ENCODE measurements around the gene ZNF658.
"Not testable (repeated sequence)": the region's sequence is repeated elsewhere in the genome, so short reads cannot be mapped to it uniquely, and the experiment has no call there.

Gene ZNF658

GRCh38 chr9:66900490-66901131 is at the start of gene ZNF658:
TSS of gene ZNF658 (plus strand) at chr9:66900725. CDS start at chr9:66903562, 2,837 bp downstream.
- H3K4me3 ChIP-seq (ENCODE audit: low read depth, low read length), result peak within 1 kb of the TSS; percentile 58

DNA sequence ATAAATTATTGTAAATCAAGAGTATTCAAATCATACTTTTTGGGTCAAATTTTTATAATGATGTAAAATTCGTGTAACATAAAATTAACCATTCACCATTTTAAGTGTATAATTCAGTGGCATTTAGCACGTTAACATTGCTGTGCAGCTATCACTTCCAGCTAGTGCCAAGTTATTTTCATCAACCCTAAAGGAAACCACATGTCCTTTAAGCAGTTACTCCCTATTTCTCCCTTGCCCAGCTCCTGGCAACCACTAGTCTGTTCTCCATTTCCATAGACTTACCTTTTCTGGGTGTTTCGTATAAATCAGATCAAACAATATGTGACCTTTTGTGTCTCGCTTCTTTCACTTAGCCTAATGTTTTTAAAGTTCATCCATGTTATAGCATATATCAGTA is 38.8 kb upstream of the ZNF658 start:
- H3K4me3 ChIP-seq (ENCODE audit: low read depth, low read length), result not testable (repeated sequence)

- H3K4me3 ChIP-seq (ENCODE audit: low read depth, low read length), result not testable (repeated sequence)
Observed at GRCh38 chr9:66868660-66869059, 31.9 kb upstream of the ZNF658 start.

- not testable (repeated sequence) for H3K4me3 ChIP-seq (ENCODE audit: low read depth, low read length)
Observed at GRCh38 chr9:66880605-66881004, 19.9 kb upstream of the ZNF658 start.

DNA sequence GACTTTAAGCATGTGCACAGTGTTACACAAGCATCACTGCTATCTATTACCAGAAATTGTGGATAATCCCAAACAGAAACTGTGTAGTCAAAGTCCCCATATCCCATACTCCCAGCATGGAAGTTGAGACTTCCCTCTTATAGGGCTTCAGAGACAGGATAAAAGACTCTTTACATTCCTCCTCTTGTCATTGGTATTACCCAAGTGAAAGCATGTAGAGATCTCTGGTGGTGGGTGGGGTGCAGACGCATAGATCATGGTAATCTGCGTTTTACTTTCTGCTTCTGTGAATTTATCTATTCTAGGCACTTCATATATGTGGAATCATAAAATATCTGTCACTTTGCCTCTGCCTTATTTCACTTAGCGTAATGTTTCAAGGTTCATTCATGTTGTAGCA is 18.7 kb upstream of the ZNF658 start:
- not testable (repeated sequence) for H3K4me3 ChIP-seq (ENCODE audit: low read depth, low read length)

DNA sequence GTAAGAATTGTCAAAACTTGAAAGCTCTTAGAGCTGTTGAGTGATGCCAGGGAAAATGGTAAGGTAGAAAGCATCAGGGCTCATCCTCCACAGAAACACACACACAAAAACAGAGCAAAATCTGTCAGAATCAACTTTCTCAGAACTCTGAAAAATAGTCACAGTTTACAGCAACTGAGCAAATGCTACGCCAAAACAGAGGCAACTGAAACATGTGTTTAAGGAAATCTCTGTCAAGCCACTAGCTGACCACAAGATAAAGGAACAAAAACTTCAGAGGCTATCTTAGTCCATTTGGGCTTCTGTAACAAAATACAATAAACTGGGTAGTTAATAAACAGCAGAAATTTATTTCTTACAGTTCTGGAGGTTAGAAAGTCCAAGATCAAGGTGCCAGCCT is 10.2 kb upstream of the ZNF658 start:
- H3K4me3 ChIP-seq (ENCODE audit: low read depth, low read length), result not testable (repeated sequence)

GRCh38 chr9:66901141-66901540 is 616 bp downstream of the ZNF658 start:
- H3K4me3 ChIP-seq (ENCODE audit: low read depth, low read length), result peak overlapping the region; percentile 58

GRCh38 chr9:66909560-66909959 is 9.0 kb downstream of the ZNF658 start:
- not testable (repeated sequence) for H3K4me3 ChIP-seq (ENCODE audit: low read depth, low read length)

DNA sequence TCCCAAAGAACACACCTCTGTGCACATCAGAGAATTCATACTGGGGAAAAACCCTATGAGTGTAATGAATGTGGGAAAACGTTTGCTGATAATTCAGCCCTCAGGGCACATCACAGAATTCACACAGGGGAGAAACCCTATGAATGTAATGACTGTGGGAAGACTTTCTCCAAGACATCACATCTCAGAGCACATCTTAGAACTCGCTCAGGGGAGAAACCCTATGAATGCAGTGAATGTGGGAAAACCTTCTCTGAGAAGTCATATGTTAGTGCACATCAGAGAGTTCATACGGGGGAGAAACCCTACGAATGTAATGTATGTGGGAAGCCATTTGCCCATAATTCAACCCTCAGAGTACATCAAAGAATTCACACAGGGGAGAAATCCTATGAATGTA is 19.5 kb downstream of the ZNF658 start:
- not testable (repeated sequence) for H3K4me3 ChIP-seq (ENCODE audit: low read depth, low read length)

- not testable (repeated sequence) for H3K4me3 ChIP-seq (ENCODE audit: low read depth, low read length)
Observed at GRCh38 chr9:66936194-66936870, 35.8 kb downstream of the ZNF658 start.

DNA sequence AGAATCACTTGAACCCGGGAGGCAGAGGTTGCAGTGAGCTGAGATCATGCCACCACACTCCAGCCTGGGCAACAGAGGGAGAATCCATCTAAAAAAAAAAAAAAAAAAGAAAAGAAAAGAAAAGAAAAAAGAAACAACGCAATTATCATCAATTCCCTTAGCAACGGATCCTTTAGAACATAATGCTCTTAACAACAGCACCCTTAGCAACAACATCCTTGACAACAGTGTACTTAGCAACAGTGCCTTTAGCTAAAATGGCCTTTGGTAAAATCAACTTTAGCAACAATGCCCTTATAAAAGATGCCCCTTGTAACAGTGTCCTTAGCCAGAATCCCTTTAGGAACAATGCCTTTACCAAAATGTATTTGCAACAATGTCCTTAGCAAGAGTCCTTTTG is 37.1 kb downstream of the ZNF658 start:
- H3K4me3 ChIP-seq (ENCODE audit: low read depth, low read length), result not testable (repeated sequence)

DNA sequence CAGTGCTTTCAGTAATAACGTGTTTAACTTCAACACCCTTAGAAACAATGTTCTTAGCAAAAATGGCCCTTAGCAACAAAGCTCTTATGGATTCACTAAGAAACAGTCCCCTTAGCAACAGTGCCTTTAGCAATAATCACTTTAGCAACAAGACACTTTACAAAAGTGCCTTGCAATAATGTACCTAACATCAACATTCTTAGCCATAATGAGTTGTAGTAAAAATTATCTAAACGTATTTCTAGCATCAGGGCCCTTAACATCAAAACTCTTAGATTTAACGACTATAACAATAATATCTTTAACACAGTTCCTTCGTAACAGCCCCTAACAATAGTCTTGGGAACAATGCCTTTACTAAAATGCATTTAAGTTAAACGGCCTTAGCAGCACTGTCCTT is 37.8 kb downstream of the ZNF658 start:
- H3K4me3 ChIP-seq (ENCODE audit: low read depth, low read length), result not testable (repeated sequence)

DNA sequence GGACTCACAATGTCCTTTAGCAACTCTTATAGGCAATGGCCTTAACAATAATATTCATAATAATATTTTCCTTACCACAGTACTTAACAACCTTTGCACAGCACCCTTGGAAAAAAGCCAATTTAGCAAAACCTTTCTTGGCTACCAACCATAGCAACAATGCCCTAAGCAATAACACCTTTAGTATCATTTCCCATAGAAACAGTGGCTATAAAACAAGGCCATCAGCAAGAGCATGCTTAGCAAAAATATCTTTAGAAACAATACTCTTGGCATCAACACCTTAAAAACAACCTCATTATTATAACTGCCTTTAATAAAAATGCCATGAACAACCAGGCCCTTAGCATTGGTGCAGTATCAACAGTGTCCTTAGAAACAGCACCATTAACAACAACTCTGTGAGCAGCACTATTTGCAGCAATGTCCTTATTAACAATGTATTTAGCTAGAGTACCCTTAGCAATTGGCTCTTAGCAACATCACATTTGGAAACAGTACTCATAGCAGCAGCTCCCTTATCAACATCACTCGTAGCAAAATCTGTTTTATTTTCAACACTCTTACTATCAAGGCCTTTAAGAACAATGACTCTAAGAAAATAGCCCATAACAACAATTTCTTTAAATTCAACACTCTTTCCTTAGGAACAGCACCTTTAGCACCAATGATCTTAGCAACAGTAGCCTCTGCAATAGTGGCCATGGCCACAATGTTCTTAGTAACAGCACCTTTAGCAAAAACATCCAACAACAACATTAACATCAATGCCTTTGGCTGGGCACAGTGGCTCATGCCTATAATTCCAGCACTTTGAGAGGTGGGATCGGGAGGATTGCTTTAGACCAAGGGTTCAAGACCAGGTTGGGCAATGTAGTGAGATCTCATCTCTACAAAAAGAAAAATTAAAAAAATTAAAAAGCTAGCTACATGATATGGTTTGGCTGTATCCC is 39.6 kb downstream of the ZNF658 start:
- H3K4me3 ChIP-seq (ENCODE audit: low read depth, low read length), result not testable (repeated sequence)

- not testable (repeated sequence) for H3K4me3 ChIP-seq (ENCODE audit: low read depth, low read length)
Observed at GRCh38 chr9:66942400-66943155, 42.1 kb downstream of the ZNF658 start.

DNA sequence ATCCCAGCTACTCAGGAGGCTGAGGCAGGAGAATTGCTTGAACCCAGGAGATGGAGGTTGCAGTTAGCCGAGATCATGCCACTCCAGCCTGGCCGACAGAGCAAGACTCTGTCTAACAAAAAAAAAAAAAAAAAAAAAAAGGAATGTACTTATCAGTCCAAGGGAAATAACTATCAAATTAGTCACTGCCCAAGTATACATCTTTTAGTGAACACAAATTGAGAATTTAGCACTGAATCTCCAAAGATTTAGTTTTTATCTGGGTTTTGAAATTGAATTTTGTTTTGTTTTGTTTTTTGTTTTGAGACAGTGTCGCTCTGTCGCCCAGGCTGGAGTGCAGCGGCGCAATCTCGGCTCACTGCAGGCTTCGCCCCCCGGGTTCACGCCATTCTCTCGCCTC is 52.1 kb downstream of the ZNF658 start:
- not testable (repeated sequence) for H3K4me3 ChIP-seq (ENCODE audit: low read depth, low read length)
